HepG2 (cell line): ENCODE results near the gene NPAS2. TPM values are rescaled to one million over a fixed set of nuclear protein-coding genes. Genes with fewer than 3 reads are reported as not detected.

Experiments
- ATAC-seq: fragments of 200-7000 bp; cut with Tn5 transposase; 3 replicates; pipeline ENCODE4 v1.9.1; 2020; ENCODE audit warnings: mild to moderate bottlenecking, moderate library complexity
- BruUV-seq: library from RNA; stranded (reverse); fragments of 400-500 nt; replicated peaks from 2 replicates; lab custom pipeline; 2021; lab: Mats Ljungman, UMichigan
- CTCF ChIA-PET: fragments of 300-600 bp; formaldehyde crosslinking; extraction: SDS; loops from one replicate; lab custom pipeline; 2021; ENCODE audit warnings: low total read pairs, inconsistent platforms, low intra/inter-chr PET ratio; lab: Yijun Ruan, JAX
- POLR2A ChIA-PET: fragments of 350-600 bp; sonication (Branson Sonifier 250); formaldehyde crosslinking; loops from one replicate; lab custom pipeline; 2020; ENCODE audit warnings: antibody characterized with exemption, inconsistent platforms; lab: Yijun Ruan, JAX
- DNase-seq: peaks from one replicate; pipeline ENCODE4 v3.0.0-alpha.2; 2015; ENCODE audit warnings: low spot score
- FAIRE-seq: peaks from 3 replicates; lab custom pipeline; 2011; peaks lifted over from hg19 to GRCh38; lab: Jason Lieb, UNC
- H2AFZ ChIP-seq: one replicate; pipeline ENCODE4 v1.6.1; 2011; ENCODE audit warnings: low read length, inconsistent platforms
- H3K27ac ChIP-seq: fragments of 300-600 bp; 3 replicates; pipeline ENCODE4 v1.8.0; 2011; ENCODE audit warnings: mixed run types, mild to moderate bottlenecking, mixed read lengths, low read length, inconsistent platforms; ENCODE audit not compliant: insufficient read depth; ENCODE audit errors: extremely low read length
- H3K27me3 ChIP-seq, 2 experiments: fragments of 200-600 bp in 1 of 2; 2 replicates in 1 of 2; 3 replicates in 1 of 2; pipeline versions ENCODE4 v1.6.0 to v1.8.0; 2011; ENCODE audit warnings: low read length in 2 of 2, mild to moderate bottlenecking in 2 of 2, moderate library complexity in 2 of 2, inconsistent platforms in 1 of 2; ENCODE audit not compliant: insufficient read depth in 2 of 2, control insufficient read depth in 1 of 2
- H3K36me3 ChIP-seq, 2 experiments: fragments of 200-600 bp in 1 of 2; replicated peaks in 1 of 2; 2 replicates in 1 of 2; 3 replicates in 1 of 2; pipeline versions ENCODE4 v1.5.1 to v1.8.0; 2011; ENCODE audit warnings: low read length in 2 of 2, inconsistent platforms in 1 of 2; ENCODE audit not compliant: insufficient read depth in 2 of 2, control insufficient read depth in 1 of 2
- H3K4me1 ChIP-seq: 2 replicates; pipeline ENCODE4 v1.5.1; 2012; ENCODE audit warnings: low read length, inconsistent platforms; ENCODE audit not compliant: insufficient read depth
- H3K4me2 ChIP-seq: 2 replicates; pipeline ENCODE4 v1.6.0; 2011; ENCODE audit warnings: low read depth, low read length, inconsistent platforms
- H3K4me3 ChIP-seq, 3 experiments: fragments of 200-600 bp in 1 of 3; sonication (generic), shearing (Covaris generic) in 1 of 3; replicated peaks in 1 of 3; 2 replicates each; pipeline ENCODE4 v1.5.1; 2011 to 2016; ENCODE audit warnings: low read length in 3 of 3, inconsistent platforms in 2 of 3, low read depth in 2 of 3, mild to moderate bottlenecking in 2 of 3, control low read depth in 1 of 3, mixed read lengths in 1 of 3; ENCODE audit not compliant: insufficient read depth in 1 of 3
- H3K79me2 ChIP-seq: one replicate; pipeline ENCODE4 v1.6.1; 2011; ENCODE audit warnings: low read length, inconsistent platforms; ENCODE audit not compliant: insufficient read depth
- H3K9ac ChIP-seq: 2 replicates; pipeline ENCODE4 v1.6.0; 2011; ENCODE audit warnings: mild to moderate bottlenecking, low read depth, low read length, inconsistent platforms; ENCODE audit not compliant: insufficient read depth
- H3K9me3 ChIP-seq: 2 replicates; pipeline ENCODE4 v1.5.1; 2012; ENCODE audit warnings: mild to moderate bottlenecking, low read length
- H4K20me1 ChIP-seq: 2 replicates; pipeline ENCODE4 v1.6.0; 2011; ENCODE audit warnings: inconsistent platforms, mild to moderate bottlenecking, low read length, moderate library complexity; ENCODE audit not compliant: insufficient read depth
- NR2F1 ChIP-seq, 2 experiments: fragments of 450-650 bp in 1 of 2; formaldehyde crosslinking in 1 of 2; IDR thresholded peaks; 2 replicates each; pipeline versions ENCODE4 v1.5.0 to v1.6.1; 2016 to 2020; ENCODE audit warnings: mild to moderate bottlenecking in 1 of 2, missing compliant biosample characterization in 1 of 2, missing genetic modification reagents in 1 of 2, moderate library complexity in 1 of 2
- PAXIP1 ChIP-seq: sonication (generic); formaldehyde crosslinking; conservative IDR thresholded peaks from 2 replicates; pipeline ENCODE4 v1.4.0; 2020; ENCODE audit warnings: mild to moderate bottlenecking, missing genetic modification reagents, moderate library complexity
- WGBS: methylation state at CpG from one replicate; pipeline ENCODE4 v1.1.6; 2017; ENCODE audit warnings: low lambda C conversion rate; 5-methylcytosine and 5-hydroxymethylcytosine counted together
- in situ Hi-C: cut with HindIII; loops from 2 replicates; pipeline ENCODE4 v1.10.0; 2017; ENCODE audit warnings: low pct_unique_long_range_greater_than_20kb; ENCODE audit not compliant: extremely low pct_ligation_motif_present
- intact Hi-C: fragments of 100-400 bp; cut with micrococcal nuclease; formaldehyde crosslinking; loops from one replicate; pipeline ENCODE4 v1.10.0; 2022; ENCODE audit not compliant: unreplicated experiment
- polyA plus RNA-seq, 8 experiments: library from polyadenylated mRNA; depleted of rRNA in 3 of 8; stranded (reverse) in 7 of 8; unstranded in 1 of 8; fragments of >200 nt; fragmentation: Illumina TruSeq in 4 of 8; extraction: Trizol in 4 of 8; gene quantifications; 2 replicates each; pipeline versions ENCODE4 v1.2.1 to v1.2.3, GENCODE V29; 2011 to 2016; ENCODE audit warnings: low read depth in 4 of 8, missing spikeins in 1 of 8, mixed read lengths in 1 of 8; ENCODE audit not compliant: insufficient read depth in 1 of 8
- total RNA-seq, 5 experiments: library from RNA; depleted of rRNA; stranded (reverse); fragments of >200 nt; fragmentation: Illumina TruSeq; extraction: Trizol; gene quantifications; 2 replicates each; pipeline ENCODE4 v1.2.3, GENCODE V29; 2016; ENCODE audit warnings: low read depth in 1 of 5

Gene NPAS2
- total and polyA plus RNA-seq, 2 of the 13 experiments (the other 11 are each of a cell fraction or from before 2014, with no cell fraction given), result 14.8 to 37.5 TPM

GRCh38 chr2:100800915-100801314, 19.0 kb upstream of the NPAS2 start:
- no peak for FAIRE-seq
- H3K4me1 ChIP-seq, result peaks cover 27% of the 10 kb centered on the region
- POLR2A ChIA-PET, result no interaction called here

More at GRCh38 chr2:100800915-100801314, 19.0 kb upstream of the NPAS2 start:
- CTCF ChIA-PET, result no interaction called here
- H3K9ac ChIP-seq, result no peak overlapping the region
- WGBS, result 69% methylated on average over 2 of the region's 2 CpGs
- no peaks in the 10 kb centered on the region for H3K36me3 ChIP-seq
- no peak for DNase-seq
- intact Hi-C loops (no loop called here), in situ Hi-C loops (no loop called here)
- no peak overlapping the region for H3K27ac ChIP-seq
- H3K4me3 ChIP-seq, result no peak overlapping the region
- H2AFZ ChIP-seq, result no peak overlapping the region
- no peak for ATAC-seq
- H3K27me3 ChIP-seq, result peaks cover 2 to 12% of the 10 kb centered on the region in 2 experiments; a peak in 3 of 5 replicates
- no peaks in the 10 kb centered on the region for H3K9me3 ChIP-seq
- BruUV-seq, result no TSS peak
- no peak overlapping the region for H3K4me2 ChIP-seq
- no peak for TF ChIP-seq PAXIP1 (CRISPR knock-in tag)
- no peak for TF ChIP-seq NR2F1 (CRISPR knock-in tag; IDR thresholded peaks at IDR 0.05)
- H3K79me2 ChIP-seq, result no peaks in the 10 kb centered on the region
- H4K20me1 ChIP-seq, result no peaks in the 10 kb centered on the region
